ENCODE measurements around the gene EFCAB6. TPM values are rescaled to one million over a fixed set of nuclear protein-coding genes. Genes with fewer than 3 reads are reported as not detected.

Gene EFCAB6
- total RNA-seq, 6 donors from 2014 or later = 2.4 to 94.3 (median 6.6) TPM

DNA sequence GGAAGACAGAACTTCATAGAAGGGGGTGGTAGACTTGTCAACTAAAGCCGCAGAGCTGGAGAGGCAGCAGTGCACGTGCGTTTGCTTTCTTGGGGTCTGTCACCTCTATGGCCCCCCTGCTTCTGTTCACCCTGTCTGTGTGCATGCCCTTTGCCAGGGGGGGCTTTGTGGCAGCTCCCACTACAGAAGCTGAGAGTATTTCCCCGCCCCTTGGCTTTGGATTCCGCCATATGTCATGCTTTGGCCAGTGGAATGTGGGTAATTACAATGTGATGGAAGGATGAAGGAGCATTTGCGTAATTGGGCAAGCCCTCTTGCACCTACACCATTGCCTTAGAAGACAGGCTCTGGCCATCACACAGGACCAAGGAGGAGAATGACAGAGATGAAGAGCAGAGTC lies 247.2 kb downstream of the EFCAB6 start:
- H3K27ac ChIP-seq = no peak overlapping the region
- H3K4me1 ChIP-seq = no peaks in the 10 kb centered on the region
- ATAC-seq (ENCODE audit: low FRiP score in 2 of 2) (no peak), DNase-seq (no peak)
- H3K36me3 ChIP-seq = no peaks in the 10 kb centered on the region
- H3K27me3 ChIP-seq = no peaks in the 10 kb centered on the region
- TF ChIP-seq POLR2AphosphoS5 (IDR thresholded peaks at IDR 0.05) (no peak), POLR2A (IDR thresholded peaks at IDR 0.05) (no peak), EP300 (IDR thresholded peaks at IDR 0.05) (no peak)
- TF ChIP-seq, protein P1, sequence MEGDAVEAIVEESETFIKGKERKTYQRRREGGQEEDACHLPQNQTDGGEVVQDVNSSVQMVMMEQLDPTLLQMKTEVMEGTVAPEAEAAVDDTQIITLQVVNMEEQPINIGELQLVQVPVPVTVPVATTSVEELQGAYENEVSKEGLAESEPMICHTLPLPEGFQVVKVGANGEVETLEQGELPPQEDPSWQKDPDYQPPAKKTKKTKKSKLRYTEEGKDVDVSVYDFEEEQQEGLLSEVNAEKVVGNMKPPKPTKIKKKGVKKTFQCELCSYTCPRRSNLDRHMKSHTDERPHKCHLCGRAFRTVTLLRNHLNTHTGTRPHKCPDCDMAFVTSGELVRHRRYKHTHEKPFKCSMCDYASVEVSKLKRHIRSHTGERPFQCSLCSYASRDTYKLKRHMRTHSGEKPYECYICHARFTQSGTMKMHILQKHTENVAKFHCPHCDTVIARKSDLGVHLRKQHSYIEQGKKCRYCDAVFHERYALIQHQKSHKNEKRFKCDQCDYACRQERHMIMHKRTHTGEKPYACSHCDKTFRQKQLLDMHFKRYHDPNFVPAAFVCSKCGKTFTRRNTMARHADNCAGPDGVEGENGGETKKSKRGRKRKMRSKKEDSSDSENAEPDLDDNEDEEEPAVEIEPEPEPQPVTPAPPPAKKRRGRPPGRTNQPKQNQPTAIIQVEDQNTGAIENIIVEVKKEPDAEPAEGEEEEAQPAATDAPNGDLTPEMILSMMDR (IDR thresholded peaks at IDR 0.05) = no peak
- WGBS, 2 donors = 96 to 98% methylated on average over 6 of the region's 6 CpGs
- H3K9me3 ChIP-seq = no peaks in the 10 kb centered on the region
- no peak overlapping the region for H3K4me3 ChIP-seq

DNA sequence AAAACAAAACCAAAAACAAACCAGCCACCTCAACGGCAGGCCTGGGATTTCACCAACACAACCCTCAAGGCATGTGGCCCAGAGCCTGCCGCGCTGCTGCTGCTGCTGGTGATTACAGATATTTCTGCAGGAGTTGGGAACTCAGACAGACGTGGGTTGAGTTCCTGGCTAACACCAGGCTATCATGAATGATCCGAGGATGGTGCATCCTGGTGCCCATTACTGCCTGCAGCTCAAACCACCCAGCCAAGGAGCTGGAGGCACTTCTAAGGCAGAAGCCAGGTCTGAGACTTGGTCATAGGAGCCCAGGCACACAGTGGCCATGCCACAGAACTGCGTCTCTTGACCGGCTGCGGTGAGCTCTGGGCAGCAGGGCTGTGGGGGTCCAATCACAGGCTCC lies 248.5 kb downstream of the EFCAB6 start:
- WGBS, 2 donors = 76 to 95% methylated on average over 5 to 8 of the region's 8 CpGs
- ATAC-seq (ENCODE audit: low FRiP score in 2 of 2) = no peak
- H3K27me3 ChIP-seq = no peaks in the 10 kb centered on the region
- no peak for DNase-seq
- no peak overlapping the region for H3K27ac ChIP-seq
- peaks cover 0 to 3% (median 0%) of the 10 kb centered on the region in 4 donors for H3K9me3 ChIP-seq
- TF ChIP-seq EP300 (IDR thresholded peaks at IDR 0.05) (no peak), POLR2AphosphoS5 (IDR thresholded peaks at IDR 0.05) (no peak)
- H3K4me1 ChIP-seq = no peaks in the 10 kb centered on the region
- H3K36me3 ChIP-seq = no peaks in the 10 kb centered on the region
- H3K4me3 ChIP-seq = no peak overlapping the region

DNA sequence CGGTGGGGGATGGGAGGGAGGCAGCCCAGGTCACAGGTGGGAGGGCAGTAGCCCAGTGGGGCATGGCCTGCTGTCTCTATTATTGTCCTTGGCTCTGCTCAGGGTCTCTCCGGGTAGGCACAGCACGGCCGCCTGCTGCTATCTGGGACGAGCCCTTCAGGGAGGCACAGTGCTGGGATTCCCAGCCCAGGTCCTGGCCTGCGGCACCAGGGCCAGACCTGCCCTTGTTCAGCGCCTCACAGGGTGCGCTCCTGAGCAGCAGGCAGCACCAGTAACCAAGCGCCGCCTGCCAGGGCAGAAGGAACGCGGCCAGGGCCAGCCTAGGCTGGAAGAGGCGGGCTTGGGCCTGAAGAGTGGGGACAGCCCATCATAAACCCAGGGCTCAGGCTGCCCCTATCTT lies 249.3 kb downstream of the EFCAB6 start:
- H3K4me1 ChIP-seq = no peaks in the 10 kb centered on the region
- 88% methylated on average over 12 of the region's 13 CpGs; no CpG with 5 or more reads in 1 of the 2 donors for WGBS, 2 donors
- TF ChIP-seq POLR2AphosphoS5 (IDR thresholded peaks at IDR 0.05) (no peak), POLR2A (IDR thresholded peaks at IDR 0.05) (no peak), EP300 (IDR thresholded peaks at IDR 0.05) (no peak)
- TF ChIP-seq, protein P1 (IDR thresholded peaks at IDR 0.05) = no peak
- H3K4me3 ChIP-seq = no peak overlapping the region
- ATAC-seq (ENCODE audit: low FRiP score in 2 of 2) (no peak), DNase-seq (peak in 1 of 2 donors; percentile 61)
- H3K36me3 ChIP-seq = no peaks in the 10 kb centered on the region
- H3K27ac ChIP-seq = no peak overlapping the region
- H3K27me3 ChIP-seq = no peaks in the 10 kb centered on the region
- H3K9me3 ChIP-seq = peaks cover 0 to 10% (median 0%) of the 10 kb centered on the region in 4 donors

DNA sequence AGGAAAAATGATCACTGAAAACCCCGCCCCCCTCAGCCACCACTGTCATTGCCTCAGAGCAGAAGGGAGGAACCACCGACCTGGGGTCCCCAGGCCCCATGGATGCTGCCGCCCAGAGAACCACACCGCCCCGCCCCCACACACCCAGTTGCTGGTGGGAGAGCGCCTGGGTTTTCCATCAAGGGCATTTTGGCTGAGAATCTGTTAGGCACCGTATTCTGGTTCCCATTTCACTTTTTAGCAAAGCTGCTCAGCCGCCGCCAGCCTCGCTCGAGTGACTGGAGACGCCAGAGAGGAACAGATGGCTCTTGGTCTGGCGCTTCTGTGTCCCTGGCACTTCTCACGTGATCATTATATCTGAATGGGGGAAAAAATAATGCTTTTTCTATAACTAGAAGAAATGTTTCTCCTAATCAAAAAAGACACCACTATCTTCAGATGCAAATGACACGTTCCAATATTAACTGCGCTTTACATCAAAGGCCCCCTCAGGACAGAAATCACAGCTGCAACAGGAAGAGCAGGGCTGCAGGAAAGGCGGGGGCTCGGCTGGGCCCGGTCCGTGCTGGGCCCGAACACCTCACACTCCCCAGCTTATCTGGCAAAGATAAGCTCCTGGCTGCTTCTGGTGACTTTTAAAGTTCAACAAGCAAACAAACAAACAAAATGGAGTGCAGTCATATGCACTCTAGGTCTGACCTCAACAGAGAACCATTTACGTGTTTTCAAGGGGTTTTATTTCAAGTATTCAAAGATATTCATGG lies 250.5 kb downstream of the EFCAB6 start:
- Histone ChIP-seq H3K9me3 (peaks cover 0 to 10% (median 0%) of the 10 kb centered on the region in 4 donors), H3K27ac (no peak overlapping the region), H3K4me1 (no peaks in the 10 kb centered on the region), H3K4me3 (no peak overlapping the region), H3K36me3 (no peaks in the 10 kb centered on the region), H3K27me3 (no peaks in the 10 kb centered on the region)
- ATAC-seq (ENCODE audit: low FRiP score in 2 of 2) = no peak
- TF ChIP-seq POLR2AphosphoS5 (IDR thresholded peaks at IDR 0.05) = no peak
- no peak for TF ChIP-seq POLR2A (IDR thresholded peaks at IDR 0.05)
- 54 to 58% methylated on average over 22 of the region's 22 CpGs for WGBS, 2 donors
- peak in 1 of 2 donors; percentile 44 for DNase-seq

DNA sequence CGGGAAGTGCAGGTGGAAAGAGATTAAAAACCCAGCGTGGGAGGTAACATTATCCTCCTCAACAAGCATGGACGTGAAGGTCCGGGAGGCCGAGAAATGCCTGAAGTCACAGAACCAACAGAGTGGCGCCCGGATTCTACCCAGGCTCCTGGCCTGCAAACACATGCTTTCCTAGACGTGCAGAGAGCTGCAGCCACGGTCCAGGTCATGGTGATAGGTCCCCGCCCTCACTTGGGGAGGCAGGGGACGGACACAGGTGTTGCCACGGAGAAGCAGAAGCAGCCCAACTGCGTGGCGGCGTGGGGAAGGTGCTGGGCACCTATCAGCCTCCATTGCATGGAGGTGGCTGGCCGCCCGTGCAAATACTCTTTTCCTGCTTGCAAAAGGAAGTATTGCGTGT lies 251.5 kb downstream of the EFCAB6 start:
- 88 to 89% methylated on average over 16 to 17 of the region's 18 CpGs for WGBS, 2 donors
- H3K4me1 ChIP-seq = no peaks in the 10 kb centered on the region
- peaks cover 0 to 10% (median 0%) of the 10 kb centered on the region in 4 donors for H3K9me3 ChIP-seq
- no peaks in the 10 kb centered on the region for H3K27me3 ChIP-seq
- ATAC-seq (ENCODE audit: low FRiP score in 2 of 2) (no peak), DNase-seq (peak in 1 of 2 donors; percentile 44)
- TF ChIP-seq EP300 (IDR thresholded peaks at IDR 0.05) = no peak
- TF ChIP-seq POLR2AphosphoS5 (IDR thresholded peaks at IDR 0.05) = no peak
- no peak for TF ChIP-seq POLR2A (IDR thresholded peaks at IDR 0.05)
- TF ChIP-seq, protein P1 (IDR thresholded peaks at IDR 0.05) = no peak
- H3K4me3 ChIP-seq = no peak overlapping the region
- no peak overlapping the region for H3K27ac ChIP-seq
- H3K36me3 ChIP-seq = no peaks in the 10 kb centered on the region
